HG03469 (cell line): ENCODE results near the gene SAT1.

Source experiments
- ATAC-seq: cut with Tn5 transposase; IDR thresholded peaks from one replicate; pipeline ENCODE4 v1.9.1; 2021; ENCODE audit warnings: mild to moderate bottlenecking, moderate library complexity, moderate number of reproducible peaks; ENCODE audit not compliant: unreplicated experiment

SAT1 gene

GRCh38 chrX:23804578-23804977 lies 21.6 kb downstream of the SAT1 start:
- ATAC-seq, result no peak

GRCh38 chrX:23805389-23805788 lies 22.4 kb downstream of the SAT1 start:
- ATAC-seq, result no peak

DNA sequence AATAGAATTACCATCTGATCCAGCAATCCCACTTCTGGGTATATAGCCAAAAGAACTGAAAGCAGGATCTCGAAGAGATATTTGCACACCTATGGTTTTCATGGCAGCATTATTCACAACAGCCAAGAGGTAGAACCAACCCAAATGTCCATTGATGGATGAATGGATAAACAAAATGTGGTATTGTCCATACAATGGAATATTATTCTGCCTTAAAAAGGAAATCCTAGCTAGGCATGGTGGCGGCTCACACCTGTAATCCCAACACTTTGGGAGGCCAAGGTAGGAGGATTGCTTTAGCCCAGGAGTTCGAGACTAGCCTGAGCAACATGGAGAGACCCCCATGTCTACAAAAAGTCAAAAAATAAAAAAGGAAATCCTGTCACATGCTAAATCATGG lies 27.3 kb downstream of the SAT1 start:
- ATAC-seq, result no peak

GRCh38 chrX:23811108-23811651 lies 28.2 kb downstream of the SAT1 start:
- ATAC-seq, result no peak

DNA sequence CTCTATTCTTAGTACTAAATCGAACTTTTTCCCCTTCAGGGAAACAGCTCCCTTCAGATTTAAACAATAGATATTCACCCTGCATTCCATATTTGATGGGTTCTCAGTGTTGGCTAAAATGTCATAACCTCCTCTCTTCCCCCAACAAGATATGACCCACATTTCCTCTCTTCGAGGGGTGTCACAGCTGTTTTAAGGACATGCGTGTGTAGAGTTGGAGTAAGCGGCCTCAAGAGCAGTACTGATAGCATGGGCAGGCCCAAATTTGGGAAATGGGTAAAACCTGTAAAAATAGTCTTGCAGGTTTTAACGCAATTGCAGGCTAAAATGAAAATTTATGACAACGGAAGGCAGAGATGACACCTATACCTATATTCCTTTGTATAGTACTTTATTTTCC lies 28.7 kb downstream of the SAT1 start:
- no peak for ATAC-seq

DNA sequence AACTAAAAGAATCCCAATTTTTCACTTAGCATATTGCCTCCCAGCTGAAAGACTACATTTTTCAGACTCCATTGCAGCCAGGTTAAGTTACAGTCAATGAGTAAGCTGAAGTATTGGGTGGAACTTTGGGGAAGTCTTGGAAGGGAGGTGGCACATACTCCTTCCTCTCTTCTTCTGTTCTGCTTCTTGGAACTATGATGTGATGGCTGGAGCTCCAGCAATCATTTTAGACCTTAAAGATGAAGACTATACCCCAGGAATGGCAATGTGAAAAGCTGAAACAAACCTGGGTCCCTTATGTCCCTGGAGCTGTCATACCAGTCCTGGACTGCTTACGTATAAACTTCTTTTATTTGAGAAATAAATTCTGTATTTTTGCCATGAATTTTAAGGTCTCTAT lies 30.8 kb downstream of the SAT1 start:
- no peak for ATAC-seq

GRCh38 chrX:23815376-23815775 lies 32.4 kb downstream of the SAT1 start:
- no peak for ATAC-seq

DNA sequence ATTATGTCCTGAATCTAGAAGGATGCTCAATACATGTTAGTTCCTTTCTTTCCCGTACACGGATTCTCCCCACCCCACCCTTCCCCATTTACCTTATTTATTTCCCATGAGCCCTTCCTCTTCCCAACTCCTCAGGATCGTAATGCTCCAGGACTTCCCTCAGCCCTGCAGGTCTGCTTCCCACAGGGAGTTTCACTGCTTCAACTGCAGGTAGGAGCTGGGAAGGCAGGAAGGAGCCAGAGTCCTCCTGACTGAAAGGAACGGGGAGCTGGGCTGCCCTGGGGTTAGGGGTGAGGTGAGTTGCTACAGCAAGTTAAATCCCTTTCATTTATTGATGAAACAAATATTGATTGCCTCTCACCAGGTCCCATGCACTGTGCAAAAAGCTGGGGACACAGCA lies 33.2 kb downstream of the SAT1 start:
- ATAC-seq, result no peak

DNA sequence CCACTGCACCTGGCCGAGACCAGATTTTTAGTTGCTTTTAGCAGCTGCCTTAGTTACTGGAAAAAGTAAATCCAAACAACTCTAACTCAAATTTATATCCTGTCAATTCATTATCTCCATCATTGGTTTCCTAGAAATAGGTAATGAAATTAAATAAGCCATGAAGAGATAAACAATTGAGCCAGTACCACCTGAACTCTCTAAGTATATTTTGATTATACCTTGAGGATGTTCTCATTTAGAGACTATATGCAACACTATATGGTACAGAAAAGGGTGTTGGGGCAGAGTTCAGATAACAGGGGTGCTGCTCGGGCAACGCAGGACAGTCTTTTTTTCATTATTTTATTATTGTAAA lies 35.0 kb downstream of the SAT1 start:
- ATAC-seq, result no peak

- ATAC-seq, result no peak
Observed at GRCh38 chrX:23819385-23820234, 36.6 kb downstream of the SAT1 start.

DNA sequence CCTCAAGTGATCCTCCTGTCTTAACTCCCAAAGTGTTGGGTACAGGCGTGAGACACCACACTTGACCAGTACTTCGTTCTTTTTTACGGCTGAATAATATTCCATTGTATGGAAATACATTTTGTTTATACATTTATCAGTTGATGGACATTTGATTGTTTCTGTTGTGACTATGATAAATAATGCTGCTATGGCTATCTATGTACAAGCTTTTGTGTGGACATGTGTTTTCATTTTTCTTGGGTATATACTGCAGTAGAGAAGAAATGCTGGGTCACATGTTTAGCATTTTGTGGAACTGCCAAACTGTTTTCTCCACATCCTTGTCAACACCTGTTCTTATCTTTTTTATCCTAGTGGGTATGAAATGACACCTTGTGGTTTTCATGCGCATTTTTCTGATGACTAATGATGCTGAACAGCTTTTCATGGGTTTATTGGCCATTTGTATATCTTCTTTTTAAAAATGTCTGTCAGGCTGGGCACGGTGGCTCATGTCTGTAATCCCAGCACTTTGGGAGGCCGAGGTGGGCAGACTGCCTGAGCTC lies 37.3 kb downstream of the SAT1 start:
- ATAC-seq, result no peak

DNA sequence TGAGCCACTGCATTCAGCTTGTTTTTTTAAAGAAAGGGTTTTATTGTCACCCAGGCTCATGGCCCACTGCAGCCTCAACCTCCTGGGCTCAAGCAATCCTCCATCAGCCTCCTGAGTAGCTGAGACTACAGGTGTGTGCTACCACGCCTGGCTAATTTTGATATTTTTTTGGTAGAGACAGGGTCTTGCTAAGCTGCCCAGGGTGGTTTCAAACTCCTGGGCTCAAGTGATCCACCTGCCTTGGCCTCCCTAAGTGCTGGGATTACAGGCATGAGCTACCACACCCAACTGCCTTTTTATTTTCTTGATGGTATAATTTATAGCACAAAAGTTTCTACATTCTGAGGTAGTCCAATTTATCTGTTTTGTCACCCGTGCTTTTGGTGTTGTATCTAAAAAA lies 38.9 kb downstream of the SAT1 start:
- ATAC-seq, result no peak

DNA sequence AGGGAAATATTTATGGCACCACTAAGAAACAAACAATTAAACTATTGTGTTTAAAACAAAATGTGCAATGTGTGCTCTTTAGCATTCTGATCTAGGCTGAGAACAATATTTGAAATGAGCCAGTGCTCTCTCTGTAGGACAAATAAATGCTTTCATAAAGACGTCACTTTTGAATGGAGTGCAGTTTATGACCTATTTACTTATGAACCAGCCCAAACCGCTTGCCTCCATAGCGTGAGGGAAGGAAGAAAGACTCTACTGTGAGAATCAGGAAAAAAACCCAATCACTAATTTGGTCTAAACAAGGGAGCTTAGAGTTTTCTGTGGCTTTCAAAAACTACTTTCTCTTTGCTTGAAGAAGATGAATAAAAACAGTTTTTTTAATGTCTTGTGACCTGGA lies 39.4 kb downstream of the SAT1 start:
- no peak for ATAC-seq

- no peak for ATAC-seq
Observed at GRCh38 chrX:23822841-23823240, 39.9 kb downstream of the SAT1 start.

- ATAC-seq, result no peak
Observed at GRCh38 chrX:23825675-23826074, 42.7 kb downstream of the SAT1 start.

DNA sequence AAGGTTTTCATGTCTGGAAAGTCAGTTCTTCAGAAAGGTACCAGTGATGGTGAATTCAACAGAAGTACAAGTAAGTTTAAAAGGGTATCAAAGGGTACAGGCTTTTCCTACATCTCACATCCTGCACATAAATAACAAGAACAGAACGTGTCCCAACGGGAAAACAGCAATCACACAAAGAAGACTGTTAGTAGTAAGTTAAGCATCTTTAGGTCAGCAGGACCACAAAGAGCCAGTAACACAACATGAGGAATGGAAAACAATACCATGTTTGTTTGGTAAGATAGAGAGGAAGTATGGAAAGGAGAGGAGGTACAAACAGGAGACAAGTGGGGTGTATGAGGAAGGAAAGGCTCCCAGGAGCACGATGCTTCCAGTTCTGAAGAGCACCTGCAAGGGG lies 43.2 kb downstream of the SAT1 start:
- no peak for ATAC-seq

- ATAC-seq, result no peak
Observed at GRCh38 chrX:23826653-23827052, 43.7 kb downstream of the SAT1 start.

GRCh38 chrX:23828881-23829280 lies 45.9 kb downstream of the SAT1 start:
- ATAC-seq, result no peak

DNA sequence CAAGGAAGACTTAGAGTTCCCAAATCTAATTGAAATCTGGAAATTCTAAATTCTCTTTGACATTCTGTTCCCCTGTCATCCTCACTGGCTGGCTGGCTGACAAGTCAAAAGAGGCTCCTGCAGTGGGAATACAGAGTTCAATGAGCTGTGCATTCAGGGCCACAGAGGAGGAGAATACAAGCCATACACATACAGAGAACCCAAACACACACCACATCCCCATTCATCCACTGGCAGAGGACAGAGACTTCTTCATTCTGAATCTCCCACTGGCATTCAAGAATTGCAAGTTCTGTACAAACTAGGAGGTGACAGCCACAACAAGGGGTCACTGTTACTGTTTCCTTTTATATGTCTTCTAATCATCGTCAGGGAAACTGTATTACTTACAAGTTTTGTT lies 49.7 kb downstream of the SAT1 start:
- ATAC-seq, result no peak
